Activated CD4-positive, alpha-beta T cell treated with anti-CD3 and anti-CD28 coated beads, Interleukin-2, Interleukin-6, amounts not matched to agents 100 ng/mL and 50 ng/mL, durations not matched to agents 16 hours and 8 hours (primary cell): ENCODE measurements around the gene AZGP1.
"Not testable (repeated sequence)": the region's sequence is repeated elsewhere in the genome, so short reads cannot be mapped to it uniquely, and the experiment has no call there.

Experiments used
- DNase-seq: peaks from one replicate; pipeline ENCODE4 v3.0.0-alpha.2; 2020

AZGP1 gene

DNA sequence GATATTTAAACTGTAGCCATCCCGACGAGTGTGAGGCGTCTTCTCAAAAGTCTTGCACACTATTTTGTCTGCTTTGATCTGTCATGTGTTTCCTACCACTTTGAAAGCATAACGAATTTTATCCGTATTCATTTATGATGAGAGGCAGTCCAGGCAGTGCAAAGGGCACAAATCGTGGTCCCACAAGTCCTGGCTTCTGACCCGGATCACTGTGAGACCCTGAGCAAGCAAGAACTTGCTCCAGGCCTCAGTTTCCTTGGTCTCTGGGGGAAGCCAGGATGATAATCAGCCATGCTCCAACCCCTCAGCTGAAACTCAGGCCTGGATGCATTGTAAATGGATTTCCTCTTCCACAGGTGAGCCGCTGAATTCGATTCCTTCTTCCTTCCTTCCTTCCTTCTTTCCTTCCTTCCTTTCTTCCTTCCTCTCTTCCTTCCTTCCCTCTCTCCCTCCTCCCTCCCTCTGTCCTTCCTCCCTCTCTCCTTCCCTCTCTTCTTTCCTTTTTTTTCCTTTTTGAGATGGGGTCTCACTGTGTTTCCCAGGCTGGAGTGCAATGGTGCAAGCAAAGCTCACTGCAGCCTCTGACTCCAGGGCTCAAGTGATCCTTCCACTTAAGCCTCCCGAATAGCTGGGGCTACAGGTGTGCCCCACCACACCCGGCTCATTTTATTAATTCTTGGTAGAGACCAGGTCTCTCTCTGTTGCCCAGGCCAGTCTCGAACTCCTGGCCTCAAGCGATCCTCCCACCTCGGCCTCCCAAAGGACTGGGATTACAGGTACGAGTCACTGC, 21.1 kb upstream of the AZGP1 start:
- DNase-seq, result no peak

DNA sequence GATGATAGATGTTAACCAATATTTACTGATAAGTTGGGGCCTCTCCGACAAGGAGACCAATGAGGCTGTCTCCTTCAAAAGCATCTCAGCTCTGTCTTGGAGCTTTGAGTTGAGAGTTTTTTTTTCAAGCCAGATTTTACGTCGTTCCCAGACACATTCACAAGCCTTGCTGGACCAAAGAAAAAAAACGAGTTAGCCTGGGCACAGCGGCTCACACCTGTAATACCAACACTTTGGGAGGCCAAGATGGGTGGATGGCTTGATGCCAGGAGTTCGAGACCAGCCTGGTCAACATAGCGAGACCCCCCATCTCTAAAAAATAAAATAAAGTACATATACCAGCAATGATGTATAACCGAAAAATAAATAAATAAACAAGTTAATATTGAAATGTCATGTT, 19.0 kb upstream of the AZGP1 start:
- no peak for DNase-seq

DNA sequence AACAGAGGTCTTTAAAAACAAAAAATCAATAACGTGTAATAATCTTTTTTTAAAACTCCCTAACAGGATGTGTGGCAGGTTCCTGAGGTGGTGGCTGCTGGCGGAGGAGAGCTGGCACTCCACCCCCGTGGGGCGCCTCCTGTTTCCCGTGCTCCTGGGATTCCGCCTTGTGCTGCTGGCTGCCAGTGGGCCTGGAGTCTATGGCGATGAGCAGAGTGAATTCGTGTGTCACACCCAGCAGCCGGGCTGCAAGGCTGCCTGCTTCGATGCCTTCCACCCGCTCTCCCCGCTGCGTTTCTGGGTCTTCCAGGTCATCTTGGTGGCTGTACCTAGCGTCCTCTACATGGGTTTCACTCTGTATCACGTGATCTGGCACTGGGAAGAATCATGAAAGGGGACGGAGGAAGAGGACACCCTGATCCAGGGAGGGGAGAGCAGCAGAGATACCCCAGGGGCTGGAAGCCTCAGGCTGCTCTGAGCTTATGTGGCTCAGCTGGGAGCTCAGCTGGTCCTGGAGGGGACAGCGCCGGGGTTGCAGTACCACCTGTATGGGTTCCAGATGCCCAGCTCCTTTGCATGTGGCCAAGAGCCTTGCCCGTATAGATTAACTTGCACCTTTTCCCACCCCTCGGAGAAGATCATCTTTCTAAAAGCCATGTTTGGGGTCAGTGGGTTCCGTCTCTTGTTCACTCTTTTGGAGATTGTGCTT, 16.7 kb upstream of the AZGP1 start:
- DNase-seq, result no peak

DNA sequence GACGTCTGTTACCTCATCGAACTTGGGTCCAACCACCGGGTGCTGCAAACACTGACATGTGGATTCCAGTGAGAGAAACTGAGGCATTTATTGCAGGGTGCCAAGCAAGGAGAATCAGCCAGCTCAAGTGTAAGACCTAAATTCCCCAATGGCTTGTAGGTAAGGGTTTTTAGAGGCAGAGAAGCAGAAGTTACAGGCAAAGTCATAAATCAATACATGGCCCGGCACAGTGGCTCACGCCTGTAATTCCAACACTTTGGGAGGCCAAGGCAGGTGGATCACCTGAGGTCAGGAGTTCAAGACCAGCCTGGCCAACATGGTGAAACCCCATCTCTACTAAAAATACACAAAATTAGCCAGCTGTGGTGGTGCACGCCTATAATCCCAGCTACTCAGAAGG, 15.7 kb upstream of the AZGP1 start:
- DNase-seq, result not testable (repeated sequence)

DNA sequence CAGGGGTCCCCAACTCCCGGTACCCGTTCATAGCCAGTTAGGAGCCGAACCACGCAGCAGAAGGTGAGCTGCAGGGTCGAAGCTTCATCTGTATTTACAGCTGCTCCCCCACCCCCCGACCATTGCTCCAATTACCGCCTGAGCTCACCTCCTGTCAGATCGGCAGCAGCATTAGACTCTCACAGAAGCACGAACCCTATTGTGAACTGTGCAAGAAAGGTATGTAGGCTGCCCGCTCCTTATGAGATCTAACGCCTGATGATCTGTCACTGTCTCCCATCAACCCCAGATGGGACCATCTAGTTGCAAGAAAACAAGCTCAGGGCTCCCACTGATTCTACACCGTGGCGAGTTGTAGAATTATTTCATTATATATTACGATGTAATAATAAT, 14.6 kb upstream of the AZGP1 start:
- no peak for DNase-seq

DNA sequence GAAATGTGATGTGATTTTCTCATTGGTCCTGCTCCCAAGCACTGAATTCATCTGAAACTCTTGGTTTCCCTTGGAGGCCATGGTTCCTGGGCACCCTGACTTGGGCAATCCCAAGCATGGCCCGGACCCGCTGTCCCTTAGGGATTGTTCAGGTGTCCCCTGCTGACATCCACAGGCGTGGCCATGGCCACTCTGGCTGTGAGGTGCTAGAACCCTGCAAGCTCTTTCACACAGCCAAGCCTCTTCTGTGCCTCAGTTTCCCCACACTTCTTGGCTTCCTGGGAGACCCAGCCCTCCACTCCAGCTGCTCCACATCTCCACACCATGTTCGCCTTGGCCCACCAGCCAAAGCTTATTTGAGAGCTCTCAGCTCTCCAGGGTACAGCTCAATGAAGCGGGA, 12.0 kb upstream of the AZGP1 start:
- DNase-seq, result no peak

DNA sequence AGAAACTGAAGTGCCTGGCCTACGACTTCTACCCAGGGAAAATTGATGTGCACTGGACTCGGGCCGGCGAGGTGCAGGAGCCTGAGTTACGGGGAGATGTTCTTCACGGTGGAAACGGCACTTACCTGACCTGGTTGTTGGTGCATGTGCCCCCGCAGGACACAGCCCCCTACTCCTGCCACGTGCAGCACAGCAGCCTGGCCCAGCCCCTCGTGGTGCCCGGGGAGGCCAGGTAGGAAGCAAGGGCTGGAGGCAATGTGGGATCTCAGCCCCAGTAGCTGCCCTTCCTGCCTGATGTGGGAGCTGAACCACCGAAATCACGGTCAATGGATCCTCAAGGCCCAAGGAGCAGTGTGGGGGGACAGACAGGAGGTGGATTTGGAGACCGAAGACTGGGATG, 11.5 kb upstream of the AZGP1 start:
- not testable (repeated sequence) for DNase-seq

DNA sequence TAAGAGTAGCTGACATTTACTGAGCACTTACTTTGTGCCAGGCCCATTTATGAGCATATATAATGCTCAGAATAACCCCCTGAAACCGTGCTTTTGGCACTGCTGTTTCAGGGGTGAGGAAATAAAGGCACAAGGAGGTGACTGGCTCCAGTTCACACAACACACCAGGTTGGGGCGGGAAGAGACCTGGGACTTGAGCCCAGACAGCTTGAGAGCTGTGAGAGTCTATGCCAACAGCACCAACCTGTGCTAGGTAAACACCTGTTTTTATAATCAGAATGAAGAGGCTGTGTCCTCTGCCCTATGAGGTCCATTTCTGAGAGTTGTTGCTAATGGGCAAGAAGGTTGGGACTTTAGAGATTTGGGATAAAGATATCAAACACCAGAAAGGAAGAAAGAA, 8.8 kb upstream of the AZGP1 start:
- no peak for DNase-seq

DNA sequence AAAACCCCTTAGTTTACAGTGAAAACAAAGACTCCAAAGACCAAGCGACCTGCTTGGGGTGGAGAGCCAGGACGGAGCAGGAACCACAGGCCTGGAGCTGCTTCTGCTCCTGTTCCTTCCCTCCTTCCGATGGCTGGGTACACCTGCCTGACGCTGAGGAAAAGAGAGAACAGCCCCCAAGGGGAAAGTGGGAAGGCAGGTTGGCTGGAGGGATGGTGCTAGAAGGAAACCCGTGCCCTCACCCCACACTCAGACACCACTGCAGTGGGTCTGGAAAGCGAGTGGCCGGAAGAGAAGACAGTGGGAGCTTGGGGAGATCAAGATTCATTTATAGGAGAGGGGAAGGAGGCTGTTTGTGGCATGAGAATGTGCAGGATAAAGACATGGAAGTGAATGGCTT, 5.2 kb upstream of the AZGP1 start:
- not testable (repeated sequence) for DNase-seq

DNA sequence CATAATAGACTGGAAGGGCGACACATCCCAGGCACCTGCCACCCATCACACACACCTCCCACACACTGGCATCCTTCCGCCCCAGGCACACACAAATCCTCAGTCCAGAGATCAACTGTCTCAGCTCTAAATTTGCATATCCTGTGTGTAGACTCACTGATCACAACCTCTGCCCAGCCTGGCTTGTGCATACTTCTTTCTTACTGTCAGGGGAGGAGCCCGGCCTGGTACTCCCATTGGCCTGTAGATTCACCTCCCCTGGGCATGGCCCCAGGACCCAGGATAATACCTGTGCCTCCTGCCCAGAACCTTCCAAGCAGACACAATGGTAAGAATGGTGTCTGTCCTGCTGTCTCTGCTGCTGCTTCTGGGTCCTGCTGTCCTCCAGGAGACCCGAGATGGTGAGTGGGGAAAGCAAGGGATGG, 4.6 kb upstream of the AZGP1 start:
- DNase-seq, result not testable (repeated sequence)

DNA sequence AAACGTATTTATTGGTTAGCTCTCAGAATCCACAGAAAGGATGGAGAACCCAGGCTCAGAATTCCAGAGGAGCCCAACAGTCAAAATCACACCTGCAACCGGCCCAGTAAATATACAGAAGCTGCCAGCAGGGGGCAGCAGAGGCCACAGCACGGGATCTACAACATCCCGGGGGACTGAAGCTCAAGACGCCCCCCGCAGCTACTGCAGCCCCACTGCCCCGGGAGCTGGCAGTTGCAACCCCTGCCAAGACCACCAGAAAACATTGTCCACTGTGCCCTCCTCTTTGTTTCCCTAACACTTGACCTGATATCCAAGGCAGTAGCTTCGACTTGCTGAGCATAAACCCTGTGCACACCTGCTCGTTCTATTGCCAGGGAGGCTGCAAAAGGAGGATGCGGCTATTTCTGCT, 4.0 kb upstream of the AZGP1 start:
- DNase-seq, result peak; percentile 70

DNA sequence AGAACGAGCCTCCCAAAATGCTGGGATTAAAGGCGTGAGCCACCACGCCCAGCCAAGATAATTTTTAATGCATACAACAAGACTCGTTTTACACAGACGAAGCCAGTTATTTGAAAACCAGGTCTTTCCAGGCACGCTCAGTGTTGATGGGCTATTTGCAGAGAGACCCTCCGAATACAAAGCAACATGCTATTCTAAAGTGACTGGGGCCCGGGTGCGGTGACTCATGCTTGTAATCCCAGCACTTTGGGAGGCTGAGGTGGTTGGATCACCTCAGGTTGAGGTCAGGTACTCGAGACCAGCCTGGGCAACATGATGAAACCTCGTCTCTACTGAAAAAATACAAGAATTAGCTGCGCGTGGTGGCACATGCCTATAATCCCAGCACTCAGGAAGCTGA, 795 bp upstream of the AZGP1 start:
- no peak for DNase-seq

DNA sequence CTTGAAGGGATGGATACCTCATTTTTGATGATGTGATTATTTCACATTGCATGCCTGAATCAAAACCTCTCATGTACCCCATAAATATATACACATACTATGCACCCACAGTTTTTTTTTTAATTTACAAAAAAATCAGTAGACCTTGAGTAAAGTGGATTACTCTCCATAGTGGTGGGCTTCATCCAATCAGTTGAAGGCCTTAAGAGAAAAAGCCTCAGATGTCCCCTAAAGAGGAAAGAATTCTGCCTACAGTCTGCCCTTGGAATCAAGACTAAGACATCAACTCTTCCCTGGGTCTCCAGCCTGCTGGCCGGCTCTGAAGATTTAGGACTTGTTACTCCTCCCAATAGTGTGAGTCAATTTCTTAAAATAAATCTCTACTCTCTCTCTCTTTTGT, 1.1 kb downstream of the AZGP1 start:
- DNase-seq, result no peak

DNA sequence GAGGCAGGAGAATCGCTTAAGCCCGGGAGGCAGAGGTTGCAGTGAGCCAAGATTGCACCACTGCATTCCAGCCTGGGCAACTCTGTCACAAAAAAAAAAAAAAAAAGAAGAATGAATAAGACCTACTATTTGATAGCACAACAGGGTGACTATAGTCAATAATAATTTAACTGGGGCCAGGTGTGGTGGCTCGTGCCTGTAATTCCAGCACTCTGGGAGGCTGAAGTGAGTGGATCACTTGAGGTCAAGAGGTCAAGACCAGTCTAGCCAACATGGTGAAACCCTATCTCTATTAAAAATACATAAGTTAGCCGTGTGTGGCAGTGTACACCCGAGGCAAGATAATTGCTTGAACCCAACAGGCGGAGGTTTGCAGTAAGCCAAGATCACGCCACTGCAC, 2.0 kb downstream of the AZGP1 start:
- DNase-seq, result not testable (repeated sequence)

DNA sequence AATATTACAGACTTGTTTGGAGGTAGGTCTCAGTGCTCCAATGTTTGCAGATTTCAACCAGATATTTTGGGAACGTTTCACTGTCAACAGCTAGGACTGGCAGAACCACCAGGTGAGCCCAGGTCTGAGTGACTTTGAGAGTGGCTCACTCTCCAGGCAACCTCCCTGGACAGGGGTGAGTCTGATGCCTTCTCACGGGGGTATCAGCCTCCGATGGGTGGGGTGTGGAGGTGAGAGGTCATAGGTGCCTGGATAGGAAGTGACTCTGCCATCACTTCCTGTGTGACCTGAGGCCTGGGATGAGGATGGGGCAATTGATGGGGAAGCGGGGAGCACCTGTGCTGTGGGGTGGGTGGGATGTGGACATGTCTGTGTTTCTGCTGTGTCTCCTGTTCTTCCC, 4.6 kb downstream of the AZGP1 start:
- no peak for DNase-seq

DNA sequence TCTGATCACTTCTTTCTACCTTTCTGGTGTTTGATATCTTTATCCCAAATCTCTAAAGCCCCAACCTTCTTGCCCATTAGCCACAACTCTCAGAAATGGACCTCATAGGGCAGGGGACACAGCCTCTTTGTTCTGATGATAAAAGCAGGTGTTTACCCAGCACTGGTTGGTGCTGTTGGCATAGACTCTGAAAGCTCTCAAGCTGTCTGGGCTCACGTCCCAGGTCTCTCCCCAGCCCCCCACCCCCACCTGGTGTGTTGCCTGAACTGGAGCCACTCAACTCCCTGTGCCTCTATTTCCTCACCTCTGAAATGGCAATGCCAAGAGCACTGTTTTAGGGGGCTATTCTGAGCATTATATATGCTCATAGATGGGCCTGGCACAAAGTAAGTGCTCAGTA, 6.0 kb downstream of the AZGP1 start:
- DNase-seq, result not testable (repeated sequence)

DNA sequence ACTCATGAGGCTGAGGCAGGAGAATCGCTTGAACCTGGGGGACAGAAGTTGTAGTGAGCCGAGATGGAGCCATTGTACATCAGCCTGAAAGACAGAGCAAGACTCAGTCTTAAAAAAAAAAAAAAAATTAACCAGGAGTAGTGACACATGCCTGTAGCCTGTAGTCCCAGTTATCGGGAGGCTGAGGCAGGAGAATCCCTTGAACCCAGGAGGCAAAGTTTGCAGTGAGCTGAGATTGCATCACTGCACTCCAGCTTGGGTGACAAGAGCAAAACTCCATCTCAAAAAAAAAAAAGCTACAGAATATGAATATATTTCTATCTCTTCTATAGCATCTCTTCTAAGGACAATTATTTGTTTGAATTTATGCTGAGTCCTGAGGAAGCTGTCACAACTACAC, 6.5 kb downstream of the AZGP1 start:
- DNase-seq, result no peak

DNA sequence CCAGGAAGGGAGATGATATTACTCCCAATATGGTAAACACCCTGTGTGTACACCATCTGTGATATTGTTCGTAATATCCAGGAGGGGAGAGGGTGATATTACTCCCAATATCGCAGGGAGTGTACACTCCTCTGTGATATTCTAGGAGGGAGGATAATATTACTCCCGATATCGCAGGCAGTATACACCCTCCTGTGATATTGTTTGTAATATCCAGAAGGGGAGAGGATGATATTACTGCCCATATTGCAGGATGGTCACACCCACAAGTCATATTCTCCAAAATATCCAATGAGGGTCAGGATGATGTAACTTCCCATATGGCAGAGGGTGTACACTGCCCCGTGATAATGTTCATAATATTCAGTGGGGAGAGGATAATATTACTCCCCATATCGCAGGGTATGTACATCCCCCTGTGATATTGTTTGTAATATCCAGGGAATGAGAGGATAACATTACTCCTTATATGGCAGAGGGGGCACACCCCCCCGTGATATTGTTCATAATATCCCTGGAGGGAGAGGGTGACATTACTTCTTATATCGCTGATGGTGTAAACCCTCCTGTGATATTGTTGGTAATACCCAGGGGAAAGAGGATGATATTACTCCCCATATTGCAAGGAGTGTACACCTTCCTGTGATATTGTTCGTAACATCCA, 17.1 kb downstream of the AZGP1 start:
- DNase-seq, result no peak

DNA sequence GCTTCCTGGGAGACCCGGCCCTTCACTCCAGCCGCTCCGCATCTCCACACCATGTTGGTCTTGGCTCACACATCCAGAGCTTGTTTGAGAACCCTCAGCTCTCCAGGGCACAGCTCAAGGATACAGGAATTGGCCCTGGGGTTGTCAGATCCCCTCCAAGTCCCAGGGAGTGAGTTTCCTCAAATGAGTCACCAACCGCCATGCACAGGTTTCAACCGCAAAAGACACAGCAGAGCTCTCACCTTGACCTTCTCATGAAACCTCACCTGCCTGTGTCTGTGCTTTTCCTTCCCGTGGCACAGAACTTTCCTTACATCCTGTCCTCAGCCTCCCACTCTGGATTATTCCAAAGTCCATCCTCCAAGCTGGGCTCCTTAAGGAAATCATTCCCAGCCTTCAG, 20.6 kb downstream of the AZGP1 start:
- DNase-seq, result no peak

DNA sequence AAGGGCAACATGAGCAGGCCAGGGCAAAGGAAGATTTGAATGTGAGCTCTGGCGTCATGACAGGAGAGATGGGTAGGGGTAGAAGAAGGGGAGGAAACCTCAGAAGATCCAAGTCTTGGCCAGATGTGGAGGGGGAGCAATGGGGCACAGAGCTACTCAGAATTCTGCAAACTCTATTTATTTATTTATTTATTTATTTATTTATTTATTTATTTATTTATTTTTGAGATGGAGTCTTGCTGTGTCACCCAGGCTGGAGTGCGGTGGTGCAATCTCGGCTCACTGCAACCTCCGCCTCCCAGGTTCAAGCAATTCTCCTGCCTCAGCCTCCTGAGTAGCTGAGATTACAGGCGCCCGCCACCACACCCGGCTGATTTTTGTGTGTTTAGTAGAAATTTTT, 21.2 kb downstream of the AZGP1 start:
- not testable (repeated sequence) for DNase-seq

DNA sequence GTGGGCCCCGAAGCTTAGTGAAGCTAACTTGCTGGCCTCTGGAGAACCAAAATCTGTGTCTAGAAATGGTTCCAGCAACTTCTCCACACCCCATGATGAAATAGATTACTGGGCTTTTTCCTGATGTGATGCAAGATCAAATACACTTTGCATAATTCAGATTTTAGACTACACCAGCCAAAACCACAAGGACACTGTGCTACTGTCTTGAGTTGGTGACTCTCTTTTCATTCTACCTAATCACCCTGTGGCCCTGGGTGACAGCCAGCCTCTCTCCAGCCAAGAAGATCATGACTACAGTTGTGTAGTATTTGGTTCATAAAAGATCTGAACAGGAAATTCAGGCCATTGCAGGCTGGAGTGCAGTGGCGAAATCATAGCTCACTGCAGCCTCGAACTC, 22.2 kb downstream of the AZGP1 start:
- DNase-seq, result peak; percentile 23

DNA sequence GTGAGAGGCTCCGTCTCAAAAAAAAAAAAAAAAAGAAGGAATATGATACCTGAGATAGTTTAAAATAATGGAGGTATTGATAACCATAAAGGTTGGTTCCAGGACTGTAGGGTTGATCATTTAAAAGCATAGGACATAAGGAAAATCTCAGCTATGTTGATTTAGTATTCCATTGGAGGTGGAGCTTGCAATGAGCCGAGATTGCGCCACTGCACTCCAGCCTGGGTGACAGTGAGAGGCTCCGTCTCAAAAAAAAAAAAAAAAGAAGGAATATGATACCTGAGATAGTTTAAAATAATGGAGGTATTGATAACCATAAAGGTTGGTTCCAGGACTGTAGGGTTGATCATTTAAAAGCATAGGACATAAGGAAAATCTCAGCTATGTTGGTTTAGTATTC, 23.2 kb downstream of the AZGP1 start:
- not testable (repeated sequence) for DNase-seq

DNA sequence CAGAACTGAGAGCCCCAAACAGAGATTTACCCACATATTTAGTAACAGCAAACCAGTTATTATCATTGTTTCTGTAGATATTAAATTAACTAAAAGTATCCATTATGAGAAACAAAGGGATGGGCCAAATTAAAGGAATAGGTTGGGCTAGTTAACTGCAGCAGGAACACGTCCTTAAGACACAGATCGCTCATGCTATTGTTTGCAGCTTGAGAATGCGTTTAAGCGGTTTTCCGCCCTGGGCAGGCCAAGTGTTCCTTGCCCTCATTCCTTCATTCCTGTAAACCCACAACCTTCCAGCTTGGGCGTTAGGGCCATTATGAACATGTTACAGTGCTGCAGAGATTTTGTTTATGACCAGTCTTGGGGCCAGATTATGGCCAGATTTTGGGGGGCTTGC, 25.0 kb downstream of the AZGP1 start:
- DNase-seq, result not testable (repeated sequence)

DNA sequence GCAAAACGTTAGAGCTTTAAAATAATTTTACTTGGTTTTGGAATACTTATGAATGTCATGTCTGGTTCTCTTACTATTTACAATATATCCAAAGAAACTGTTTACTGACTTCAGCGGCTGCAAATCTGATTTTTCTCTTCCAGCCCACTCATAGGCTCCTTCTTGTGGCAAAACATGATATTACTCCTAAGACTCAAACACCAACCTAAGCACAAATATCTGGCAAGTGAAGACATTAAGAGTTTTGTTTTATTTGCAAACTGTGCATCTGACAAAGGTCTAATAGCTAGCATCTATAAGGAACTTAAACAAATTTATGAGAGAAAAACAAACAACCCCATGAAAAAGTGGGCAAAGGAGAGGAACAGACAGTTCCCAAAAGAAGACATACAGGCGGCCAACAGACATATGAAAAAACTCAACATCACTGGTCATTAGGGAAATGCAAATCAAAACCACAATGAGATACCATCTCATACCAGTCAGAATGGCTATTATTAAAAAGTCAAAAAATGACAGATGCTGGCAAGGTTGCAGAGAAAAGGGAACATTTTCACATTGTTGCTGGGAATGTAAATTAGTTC, 26.1 kb downstream of the AZGP1 start:
- DNase-seq, result no peak
